Esophagus muscularis mucosa (tissue), 3 donors: Measurements from ENCODE around the gene PRR9.

Experiments used
- CTCF ChIP-seq, 3 experiments: fragments of 200-600 bp in 2 of 3; fragments of 450-650 bp in 1 of 3; sonication (generic) in 2 of 3; IDR thresholded peaks; one replicate each; pipeline ENCODE4 v1.5.1; 2017 to 2019; ENCODE audit warnings: antibody characterized with exemption in 3 of 3, mild to moderate bottlenecking in 2 of 3, moderate library complexity in 1 of 3
- POLR2AphosphoS5 ChIP-seq, 2 donors: sonication (generic); formaldehyde crosslinking; IDR thresholded peaks; one replicate each; pipeline ENCODE4 v1.6.1; 2017; ENCODE audit warnings: antibody characterized with exemption in 2 of 2

DNA sequence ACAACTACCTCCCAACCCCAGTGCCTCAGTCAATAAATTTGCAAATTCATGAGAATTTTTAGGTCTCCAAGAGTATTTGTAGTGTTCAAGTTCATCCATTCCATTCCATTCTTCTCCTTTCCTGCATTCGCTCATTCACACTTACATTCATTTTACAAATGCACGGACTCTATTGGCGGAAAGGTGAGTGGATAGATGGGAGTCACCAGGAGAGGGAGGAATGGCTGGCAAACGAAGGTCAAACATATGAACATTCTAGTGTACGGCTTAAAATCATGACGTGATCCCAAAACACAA is 44.6 kb downstream of the PRR9 start:
- no peak for TF ChIP-seq POLR2AphosphoS5 (IDR thresholded peaks at IDR 0.05)
- no peak for TF ChIP-seq CTCF (IDR thresholded peaks at IDR 0.05)
